Panc1 (cell line): ENCODE results near the gene MAPK4. TPM values are rescaled to one million over a fixed set of nuclear protein-coding genes. Genes with fewer than 3 reads are reported as not detected.

ENCODE experiments used
- ATAC-seq: fragments of 200-7000 bp; cut with Tn5 transposase; 2 replicates; pipeline ENCODE4 v1.9.1; 2020; ENCODE audit warnings: mild to moderate bottlenecking, moderate library complexity
- BruUV-seq: library from RNA; stranded (reverse); fragments of 400-500 nt; replicated peaks from 2 replicates; lab custom pipeline; 2021; lab: Mats Ljungman, UMichigan
- CTCF ChIA-PET: fragments of 300-600 bp; sonication (Branson Sonifier 250); formaldehyde crosslinking; loops from one replicate; lab custom pipeline; 2022; ENCODE audit warnings: antibody characterized with exemption; lab: Charles Lee
- POLR2A ChIA-PET: fragments of 300-600 bp; sonication (Branson Sonifier 250); formaldehyde crosslinking; loops from one replicate; lab custom pipeline; 2022; ENCODE audit warnings: antibody characterized with exemption; lab: Charles Lee
- DNase-seq: peaks from one replicate; pipeline ENCODE4 v3.0.0-alpha.2; 2010; ENCODE audit warnings: low read depth, low spot score
- H3K27ac ChIP-seq: 2 replicates; pipeline ENCODE4 v1.5.1; 2011; ENCODE audit warnings: mild to moderate bottlenecking, low read length, inconsistent platforms
- H3K27me3 ChIP-seq: fragments of 200-500 bp; sonication (Bioruptor generic); 2 replicates; pipeline ENCODE4 v1.6.0; 2014; ENCODE audit warnings: low read length, inconsistent platforms; ENCODE audit not compliant: control insufficient read depth, insufficient read depth
- H3K36me3 ChIP-seq: fragments of 200-500 bp; sonication (Bioruptor generic); 2 replicates; pipeline ENCODE4 v1.5.1; 2014; ENCODE audit warnings: inconsistent platforms, mild to moderate bottlenecking, low read length, moderate library complexity; ENCODE audit not compliant: control insufficient read depth, insufficient read depth
- H3K4me1 ChIP-seq: 2 replicates; pipeline ENCODE4 v1.5.1; 2011; ENCODE audit warnings: inconsistent platforms, mild to moderate bottlenecking, low read length, moderate library complexity; ENCODE audit not compliant: control insufficient read depth, insufficient read depth
- H3K4me3 ChIP-seq, 2 experiments: 2 replicates each; pipeline ENCODE4 v1.5.1; 2011 to 2012; ENCODE audit warnings: low read depth in 2 of 2, low read length in 2 of 2, mild to moderate bottlenecking in 2 of 2, inconsistent platforms in 1 of 2, moderate library complexity in 1 of 2
- H3K9me3 ChIP-seq: fragments of 200-500 bp; sonication (Bioruptor generic); 2 replicates; pipeline ENCODE4 v1.5.1; 2014; ENCODE audit warnings: low read depth, mild to moderate bottlenecking, inconsistent platforms, low read length, moderate library complexity; ENCODE audit not compliant: control insufficient read depth, insufficient read depth
- POLR2AphosphoS5 ChIP-seq: IDR thresholded peaks from 2 replicates; pipeline ENCODE4 v1.6.1; 2012; ENCODE audit warnings: mild to moderate bottlenecking, low read depth, low read length, moderate library complexity
- SIN3A ChIP-seq: IDR thresholded peaks from 2 replicates; pipeline ENCODE4 v1.6.1; 2012; ENCODE audit warnings: low read depth, mild to moderate bottlenecking, low read length, moderate library complexity, borderline replicate concordance; ENCODE audit not compliant: insufficient read depth
- TCF7L2 ChIP-seq: IDR thresholded peaks from 2 replicates; pipeline ENCODE4 v1.6.1; 2011; ENCODE audit warnings: mild to moderate bottlenecking, low read depth, low read length, inconsistent platforms
- in situ Hi-C: cut with HindIII; loops from 2 replicates; pipeline ENCODE4 v1.10.0; 2016; ENCODE audit warnings: low sequenced_read_pairs, low pct_unique_long_range_greater_than_20kb
- intact Hi-C: fragments of 100-400 bp; cut with micrococcal nuclease; formaldehyde crosslinking; loops from one replicate; pipeline ENCODE4 v1.10.0; 2022; ENCODE audit not compliant: unreplicated experiment
- total RNA-seq: library from RNA; stranded (reverse); gene quantifications from one replicate; pipeline ENCODE4 v1.2.1, GENCODE V29; 2021; ENCODE audit not compliant: unreplicated experiment
- TF ChIP-seq, protein P1 (sequence below): fragments of 450-650 bp; IDR thresholded peaks from 2 replicates; pipeline ENCODE4 v1.5.1; 2017; ENCODE audit warnings: mild to moderate bottlenecking
- TF ChIP-seq, protein P2 (sequence below), 2 experiments: IDR thresholded peaks; 2 replicates each; pipeline ENCODE4 v1.6.1; 2011 to 2012; ENCODE audit warnings: low read depth in 2 of 2, control low read depth in 1 of 2, low read length in 1 of 2, mild to moderate bottlenecking in 1 of 2, moderate library complexity in 1 of 2; ENCODE audit not compliant: insufficient read depth in 1 of 2

The MAPK4 gene
- total RNA-seq, 1 experiment from 2014 or later, result not detected

DNA sequence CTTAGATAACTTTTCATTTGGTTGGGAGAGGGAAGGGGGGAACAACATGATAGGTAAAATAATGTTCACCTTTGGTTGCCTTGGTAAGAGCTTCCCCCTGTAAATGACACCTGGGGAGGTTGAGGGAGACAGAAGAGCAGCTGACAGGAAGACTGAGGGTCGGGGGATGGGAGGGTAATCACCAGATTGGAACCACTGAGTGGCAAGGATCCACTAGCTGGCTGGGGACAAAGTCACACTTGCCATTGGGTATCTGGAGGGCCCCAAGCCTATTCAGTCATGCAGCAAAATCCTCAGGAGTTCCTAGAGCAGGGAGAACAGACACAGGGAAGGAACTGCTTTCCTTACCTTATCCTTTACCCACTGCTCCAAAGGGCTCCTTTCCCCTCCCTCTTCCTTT, 84.3 kb downstream of the MAPK4 start:
- ChIA-PET CTCF (no interaction called here), POLR2A (no interaction called here)
- H3K9me3 ChIP-seq, result no peaks in the 10 kb centered on the region
- no peaks in the 10 kb centered on the region for H3K36me3 ChIP-seq
- TF ChIP-seq TCF7L2 (no peak), POLR2AphosphoS5 (no peak)
- TF ChIP-seq, protein P1, sequence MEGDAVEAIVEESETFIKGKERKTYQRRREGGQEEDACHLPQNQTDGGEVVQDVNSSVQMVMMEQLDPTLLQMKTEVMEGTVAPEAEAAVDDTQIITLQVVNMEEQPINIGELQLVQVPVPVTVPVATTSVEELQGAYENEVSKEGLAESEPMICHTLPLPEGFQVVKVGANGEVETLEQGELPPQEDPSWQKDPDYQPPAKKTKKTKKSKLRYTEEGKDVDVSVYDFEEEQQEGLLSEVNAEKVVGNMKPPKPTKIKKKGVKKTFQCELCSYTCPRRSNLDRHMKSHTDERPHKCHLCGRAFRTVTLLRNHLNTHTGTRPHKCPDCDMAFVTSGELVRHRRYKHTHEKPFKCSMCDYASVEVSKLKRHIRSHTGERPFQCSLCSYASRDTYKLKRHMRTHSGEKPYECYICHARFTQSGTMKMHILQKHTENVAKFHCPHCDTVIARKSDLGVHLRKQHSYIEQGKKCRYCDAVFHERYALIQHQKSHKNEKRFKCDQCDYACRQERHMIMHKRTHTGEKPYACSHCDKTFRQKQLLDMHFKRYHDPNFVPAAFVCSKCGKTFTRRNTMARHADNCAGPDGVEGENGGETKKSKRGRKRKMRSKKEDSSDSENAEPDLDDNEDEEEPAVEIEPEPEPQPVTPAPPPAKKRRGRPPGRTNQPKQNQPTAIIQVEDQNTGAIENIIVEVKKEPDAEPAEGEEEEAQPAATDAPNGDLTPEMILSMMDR, result no peak
- in situ Hi-C loops, result no loop called here
- H3K27me3 ChIP-seq, result no peaks in the 10 kb centered on the region
- DNase-seq, result no peak
- ATAC-seq, result no peak
- no peak overlapping the region for H3K27ac ChIP-seq
- BruUV-seq, result no TSS peak
- H3K4me3 ChIP-seq, result no peak overlapping the region
- H3K4me1 ChIP-seq, result no peaks in the 10 kb centered on the region
- intact Hi-C loops, result no loop called here

DNA sequence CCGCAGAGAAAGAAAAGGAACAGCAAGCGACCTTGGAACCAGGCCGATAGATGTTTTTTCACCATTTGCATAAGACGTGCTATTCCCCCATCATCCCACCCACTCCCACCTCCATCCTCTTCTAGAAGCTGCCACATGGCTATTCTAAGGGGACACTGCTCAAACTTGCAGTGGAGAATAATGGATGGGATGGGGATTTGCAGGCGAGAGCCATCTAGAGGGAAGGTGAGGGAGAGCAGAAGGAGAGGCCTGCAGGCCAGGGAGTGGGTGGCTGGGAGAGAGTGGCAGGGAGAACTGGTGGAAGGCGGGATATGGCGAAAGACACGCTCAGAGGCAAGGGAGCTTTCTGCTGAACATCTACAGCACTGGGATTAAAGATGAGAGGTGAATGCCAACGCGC, 84.9 kb downstream of the MAPK4 start:
- ChIA-PET CTCF (no interaction called here), POLR2A (no interaction called here)
- H3K27me3 ChIP-seq, result no peaks in the 10 kb centered on the region

DNA sequence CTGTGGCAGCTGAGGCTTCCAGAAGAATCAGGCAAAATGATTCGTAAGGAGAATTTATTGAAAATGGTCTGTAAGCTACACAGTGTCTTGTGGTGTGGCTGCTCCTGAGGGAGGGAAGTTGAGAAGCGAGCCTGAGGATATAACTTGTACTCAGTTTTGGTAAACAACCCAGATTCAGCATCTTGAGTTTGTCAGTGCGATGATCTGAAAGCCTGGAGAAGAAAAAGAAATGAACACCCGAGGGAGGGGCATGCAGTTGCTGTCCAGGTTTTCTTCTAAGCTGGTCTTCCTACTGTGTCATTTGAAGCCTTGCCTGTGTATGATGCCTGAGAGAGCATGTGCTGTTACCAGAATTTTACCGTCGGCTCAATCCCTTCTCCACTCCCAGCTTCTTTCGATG, 87.3 kb downstream of the MAPK4 start:
- in situ Hi-C loops, result no loop called here
- ChIA-PET CTCF (no interaction called here), POLR2A (no interaction called here)
- Histone ChIP-seq H3K36me3 (no peaks in the 10 kb centered on the region), H3K27ac (no peak overlapping the region), H3K27me3 (no peaks in the 10 kb centered on the region), H3K4me1 (no peaks in the 10 kb centered on the region), H3K4me3 (no peak overlapping the region), H3K9me3 (no peaks in the 10 kb centered on the region)
- no TSS peak for BruUV-seq
- TF ChIP-seq TCF7L2 (no peak), SIN3A (no peak), POLR2AphosphoS5 (no peak)
- TF ChIP-seq, protein P2, sequence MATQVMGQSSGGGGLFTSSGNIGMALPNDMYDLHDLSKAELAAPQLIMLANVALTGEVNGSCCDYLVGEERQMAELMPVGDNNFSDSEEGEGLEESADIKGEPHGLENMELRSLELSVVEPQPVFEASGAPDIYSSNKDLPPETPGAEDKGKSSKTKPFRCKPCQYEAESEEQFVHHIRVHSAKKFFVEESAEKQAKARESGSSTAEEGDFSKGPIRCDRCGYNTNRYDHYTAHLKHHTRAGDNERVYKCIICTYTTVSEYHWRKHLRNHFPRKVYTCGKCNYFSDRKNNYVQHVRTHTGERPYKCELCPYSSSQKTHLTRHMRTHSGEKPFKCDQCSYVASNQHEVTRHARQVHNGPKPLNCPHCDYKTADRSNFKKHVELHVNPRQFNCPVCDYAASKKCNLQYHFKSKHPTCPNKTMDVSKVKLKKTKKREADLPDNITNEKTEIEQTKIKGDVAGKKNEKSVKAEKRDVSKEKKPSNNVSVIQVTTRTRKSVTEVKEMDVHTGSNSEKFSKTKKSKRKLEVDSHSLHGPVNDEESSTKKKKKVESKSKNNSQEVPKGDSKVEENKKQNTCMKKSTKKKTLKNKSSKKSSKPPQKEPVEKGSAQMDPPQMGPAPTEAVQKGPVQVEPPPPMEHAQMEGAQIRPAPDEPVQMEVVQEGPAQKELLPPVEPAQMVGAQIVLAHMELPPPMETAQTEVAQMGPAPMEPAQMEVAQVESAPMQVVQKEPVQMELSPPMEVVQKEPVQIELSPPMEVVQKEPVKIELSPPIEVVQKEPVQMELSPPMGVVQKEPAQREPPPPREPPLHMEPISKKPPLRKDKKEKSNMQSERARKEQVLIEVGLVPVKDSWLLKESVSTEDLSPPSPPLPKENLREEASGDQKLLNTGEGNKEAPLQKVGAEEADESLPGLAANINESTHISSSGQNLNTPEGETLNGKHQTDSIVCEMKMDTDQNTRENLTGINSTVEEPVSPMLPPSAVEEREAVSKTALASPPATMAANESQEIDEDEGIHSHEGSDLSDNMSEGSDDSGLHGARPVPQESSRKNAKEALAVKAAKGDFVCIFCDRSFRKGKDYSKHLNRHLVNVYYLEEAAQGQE (IDR thresholded peaks at IDR 0.05; ENCODE audit: insufficient read depth in 1 of 2, low read depth in 2 of 2, low read length in 1 of 2), result no peak
- TF ChIP-seq, protein P1, result no peak
- ATAC-seq (no peak), DNase-seq (no peak)
- intact Hi-C loops, result no loop called here

More for the DNA sequence above, 84.9 kb downstream of the MAPK4 start:
- in situ Hi-C loops, result no loop called here
- peak; percentile 75 for ATAC-seq
- TF ChIP-seq SIN3A (no peak), TCF7L2 (no peak)
- TF ChIP-seq, protein P1, result peak; percentile 50
- intact Hi-C loops, result no loop called here
- H3K4me3 ChIP-seq, result no peak overlapping the region
- H3K27ac ChIP-seq, result no peak overlapping the region
- no peak for DNase-seq
- no peaks in the 10 kb centered on the region for H3K36me3 ChIP-seq
- no TSS peak for BruUV-seq
- H3K4me1 ChIP-seq, result no peaks in the 10 kb centered on the region
- H3K9me3 ChIP-seq, result no peaks in the 10 kb centered on the region
